Activated CD4-positive, alpha-beta memory T cell treated with anti-CD3 and anti-CD28 coated beads for 36 hours (primary cell): Measurements from ENCODE around the gene LIX1L. TPM values are rescaled to one million over a fixed set of nuclear protein-coding genes. Genes with fewer than 3 reads are reported as not detected.
"Not testable (repeated sequence)": the region's sequence is repeated elsewhere in the genome, so short reads cannot be mapped to it uniquely, and the experiment has no call there.

ENCODE experiments used
- CTCF ChIA-PET: fragments of 350-600 bp; sonication (Branson Sonifier 250); formaldehyde crosslinking; loops from one replicate; lab custom pipeline; 2021; ENCODE audit warnings: antibody characterized with exemption, inconsistent platforms; lab: Charles Lee
- POLR2A ChIA-PET: fragments of 350-600 bp; sonication (Branson Sonifier 250); formaldehyde crosslinking; loops from one replicate; lab custom pipeline; 2021; ENCODE audit warnings: antibody characterized with exemption; lab: Charles Lee
- DNase-seq: peaks from one replicate; pipeline ENCODE4 v3.0.0-alpha.2; 2020
- H3K27ac Mint-ChIP-seq: one replicate; pipeline ENCODE4 v1.8.0; 2021; ENCODE audit warnings: mixed read lengths
- H3K27me3 Mint-ChIP-seq: one replicate; pipeline ENCODE4 v1.8.0; 2021; ENCODE audit warnings: mixed read lengths
- H3K36me3 Mint-ChIP-seq: one replicate; pipeline ENCODE4 v1.8.0; 2021; ENCODE audit warnings: mixed read lengths
- H3K4me1 Mint-ChIP-seq: one replicate; pipeline ENCODE4 v1.8.0; 2021; ENCODE audit warnings: low read depth, mixed read lengths
- H3K4me3 Mint-ChIP-seq: one replicate; pipeline ENCODE4 v1.8.0; 2021; ENCODE audit warnings: mild to moderate bottlenecking, mixed read lengths
- H3K9me3 Mint-ChIP-seq: one replicate; pipeline ENCODE4 v1.8.0; 2021; ENCODE audit warnings: mixed read lengths
- intact Hi-C: fragments of 100-400 bp; cut with micrococcal nuclease; formaldehyde crosslinking; loops from one replicate; pipeline ENCODE4 v1.15.1; 2023
- total RNA-seq, 2 experiments: library from RNA; stranded (reverse); gene quantifications; one replicate each; pipeline ENCODE4 v1.2.3, GENCODE V29; 2021

LIX1L gene
- total RNA-seq, 2 experiments from 2014 or later: 46.6 to 47.8 TPM

- H3K27ac Mint-ChIP-seq: no peak overlapping the region
- DNase-seq: no peak
- POLR2A ChIA-PET: no interaction called here
- no peaks in the 10 kb centered on the region for H3K27me3 Mint-ChIP-seq
- no peak overlapping the region for H3K4me3 Mint-ChIP-seq
- CTCF ChIA-PET: no interaction called here
- H3K9me3 Mint-ChIP-seq: no peaks in the 10 kb centered on the region
- intact Hi-C loops: no loop called here
- peaks cover 20% of the 10 kb centered on the region for H3K4me1 Mint-ChIP-seq
- peaks cover 24% of the 10 kb centered on the region for H3K36me3 Mint-ChIP-seq
These were observed 21.6 kb downstream of the LIX1L start for GRCh38 chr1:145936247-145936646.

DNA sequence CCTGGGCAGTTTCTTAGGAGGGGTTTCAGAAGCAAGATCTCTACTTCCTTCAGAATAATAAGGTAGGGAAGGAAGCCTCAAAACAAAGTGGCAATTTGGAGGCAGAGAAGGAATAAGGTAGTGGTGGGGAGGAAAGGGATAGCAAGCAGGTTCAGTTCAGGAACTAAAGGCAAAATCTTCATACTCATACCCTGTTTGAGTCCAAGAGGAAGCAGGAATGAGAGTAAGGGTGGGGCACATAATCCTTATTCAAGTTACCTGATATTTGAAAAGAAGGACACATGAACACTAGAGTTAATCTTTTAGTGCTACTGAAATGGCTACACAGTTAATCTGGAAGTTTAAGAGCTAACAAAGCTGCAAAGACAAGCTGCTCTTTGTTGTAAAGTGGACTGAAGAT is 22.1 kb downstream of the LIX1L start:
- H3K4me1 Mint-ChIP-seq: peaks cover 22% of the 10 kb centered on the region
- H3K36me3 Mint-ChIP-seq: peaks cover 25% of the 10 kb centered on the region
- H3K9me3 Mint-ChIP-seq: no peaks in the 10 kb centered on the region
- CTCF ChIA-PET: no interaction called here
- intact Hi-C loops: no loop called here
- H3K27me3 Mint-ChIP-seq: no peaks in the 10 kb centered on the region
- POLR2A ChIA-PET: no interaction called here
- DNase-seq: no peak
- peak overlapping the region; percentile 25 for H3K27ac Mint-ChIP-seq
- H3K4me3 Mint-ChIP-seq: no peak overlapping the region

- H3K4me3 Mint-ChIP-seq: peak overlapping the region; percentile 26
- H3K36me3 Mint-ChIP-seq: peaks cover 28% of the 10 kb centered on the region
- H3K4me1 Mint-ChIP-seq: peaks cover 25% of the 10 kb centered on the region
- ChIA-PET CTCF (interaction anchor here (1.5 kb wide), 1 partner anchor 22 kb away, joined by 4 read pairs; the partner anchor contains the start of gene ITGA10), POLR2A (interaction anchor here (1.1 kb wide), 1 partner anchor 32 kb away, joined by 5 read pairs; the partner anchor contains the start of genes ANKRD34A and POLR3GL)
- peak; percentile 35 for DNase-seq
- H3K27me3 Mint-ChIP-seq, intact Hi-C loops, H3K9me3 Mint-ChIP-seq: not testable (repeated sequence)
- H3K27ac Mint-ChIP-seq: peak overlapping the region; percentile 74
These were observed 25.3 kb downstream of the LIX1L start for GRCh38 chr1:145932522-145933009.

- H3K4me1 Mint-ChIP-seq: peaks cover 33% of the 10 kb centered on the region
- no peak overlapping the region for H3K4me3 Mint-ChIP-seq
- ChIA-PET POLR2A (interaction anchor here (0.6 to 2.5 kb wide), 12 partner anchors 9 to 124 kb away, joined by 3 to 62 read pairs (median 13); partner anchors contain the start of genes ANKRD34A, LIX1L, PEX11B and PIAS3), CTCF (interaction anchor here (0.7 to 2.5 kb wide), 20 partner anchors 9 to 109 kb away, joined by 3 to 26 read pairs (median 5); partner anchors contain the start of genes ANKRD34A, ITGA10, LIX1L and NUDT17)
- intact Hi-C loops: loop anchor here (2.0 kb wide), 3 partner anchors 29 to 79 kb away; partner anchors contain the start of gene PIAS3
- DNase-seq: peak; percentile 25
- H3K27me3 Mint-ChIP-seq: no peaks in the 10 kb centered on the region
- peaks cover 8% of the 10 kb centered on the region for H3K36me3 Mint-ChIP-seq
- no peak overlapping the region for H3K27ac Mint-ChIP-seq
- no peaks in the 10 kb centered on the region for H3K9me3 Mint-ChIP-seq
These were observed 29.7 kb downstream of the LIX1L start for GRCh38 chr1:145927916-145928643.

- POLR2A ChIA-PET: interaction anchor here (0.6 to 2.5 kb wide), 14 partner anchors 8 to 125 kb away, joined by 3 to 62 read pairs (median 9); partner anchors contain the start of genes ANKRD34A, LIX1L, NUDT17 and PEX11B
- CTCF ChIA-PET: interaction anchor here (0.7 to 2.5 kb wide), 20 partner anchors 8 to 110 kb away, joined by 3 to 26 read pairs (median 5); partner anchors contain the start of genes ANKRD34A, ITGA10, LIX1L and NUDT17
- H3K27ac Mint-ChIP-seq: no peak within 1 kb of the TSS
- no peaks in the 10 kb centered on the region for H3K27me3 Mint-ChIP-seq
- H3K36me3 Mint-ChIP-seq: peaks cover 8% of the 10 kb centered on the region
- intact Hi-C loops: loop anchor here (2.0 kb wide), 3 partner anchors 30 to 80 kb away; partner anchors contain the start of gene PIAS3
- H3K4me1 Mint-ChIP-seq: peaks cover 25% of the 10 kb centered on the region
- no peak within 1 kb of the TSS for H3K4me3 Mint-ChIP-seq
- DNase-seq: peak; percentile 97
- H3K9me3 Mint-ChIP-seq: no peaks in the 10 kb centered on the region
These were observed 30.5 kb downstream of the LIX1L start, which contains the start of gene RBM8A for GRCh38 chr1:145927063-145927886. TSS of gene RBM8A (minus strand) at chr1:145927484. CDS start at chr1:145927426, 58 bp downstream.

GRCh38 chr1:145926686-145927062 is 31.1 kb downstream of the LIX1L start:
- peaks cover 24% of the 10 kb centered on the region for H3K4me1 Mint-ChIP-seq
- no peak overlapping the region for H3K4me3 Mint-ChIP-seq
- DNase-seq: peak; percentile 74
- no peak overlapping the region for H3K27ac Mint-ChIP-seq
- CTCF ChIA-PET: interaction anchor here (1.1 to 2.5 kb wide), 12 partner anchors 11 to 111 kb away, joined by 3 to 26 read pairs (median 5); partner anchors contain the start of genes ANKRD34A, LIX1L, NUDT17 and POLR3GL
- peaks cover 7% of the 10 kb centered on the region for H3K36me3 Mint-ChIP-seq
- no peaks in the 10 kb centered on the region for H3K27me3 Mint-ChIP-seq
- H3K9me3 Mint-ChIP-seq: no peaks in the 10 kb centered on the region
- POLR2A ChIA-PET: interaction anchor here (0.7 to 2.5 kb wide), 12 partner anchors 8 to 125 kb away, joined by 3 to 62 read pairs (median 13); partner anchors contain the start of genes ANKRD34A, LIX1L, NUDT17 and PEX11B
- intact Hi-C loops: loop anchor here (1.0 to 2.0 kb wide), 4 partner anchors 8 to 80 kb away; partner anchors contain the start of genes PEX11B and PIAS3

DNA sequence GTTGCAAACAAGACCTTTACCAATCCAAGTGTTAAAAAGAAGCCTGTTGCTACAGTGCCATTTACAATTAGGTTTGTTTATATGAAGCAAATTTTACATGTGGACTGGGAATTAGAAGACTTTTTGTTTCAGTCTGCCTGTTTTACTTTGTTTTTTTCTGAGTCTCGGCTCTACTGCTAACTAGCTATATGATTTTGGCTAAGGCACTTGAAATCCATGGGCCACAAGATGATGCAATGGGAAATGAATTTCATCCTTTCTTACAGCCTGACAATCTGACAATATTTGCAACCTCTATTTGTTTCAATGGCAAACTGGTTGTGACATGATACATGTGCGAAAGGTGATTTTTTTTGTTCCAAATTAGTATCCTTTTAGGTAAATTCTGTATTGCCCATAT is 35.6 kb downstream of the LIX1L start:
- H3K27me3 Mint-ChIP-seq: no peaks in the 10 kb centered on the region
- no peak overlapping the region for H3K4me3 Mint-ChIP-seq
- H3K36me3 Mint-ChIP-seq: peaks cover 6% of the 10 kb centered on the region
- intact Hi-C loops: no loop called here
- no peak for DNase-seq
- H3K4me1 Mint-ChIP-seq: peaks cover 47% of the 10 kb centered on the region
- no peaks in the 10 kb centered on the region for H3K9me3 Mint-ChIP-seq
- H3K27ac Mint-ChIP-seq: no peak overlapping the region
- ChIA-PET CTCF (interaction anchor here (1.7 kb wide), 1 partner anchor 11 kb away, joined by 5 read pairs; no protein-coding TSS in a partner anchor), POLR2A (no interaction called here)

- CTCF ChIA-PET, H3K9me3 Mint-ChIP-seq, H3K27me3 Mint-ChIP-seq, intact Hi-C loops, H3K27ac Mint-ChIP-seq, DNase-seq: not testable (repeated sequence)
- Mint-ChIP-seq H3K36me3 (peaks cover 14% of the 10 kb centered on the region), H3K4me1 (peaks cover 45% of the 10 kb centered on the region), H3K4me3 (peak overlapping the region; percentile 90)
- POLR2A ChIA-PET: interaction anchor here (1.2 to 3.3 kb wide), 2 partner anchors 62 to 75 kb away, joined by 3 to 15 read pairs; partner anchors contain the start of gene PIAS3
These were observed 37.5 kb downstream of the LIX1L start for GRCh38 chr1:145920297-145920696.

GRCh38 chr1:145918992-145919939 is 38.6 kb downstream of the LIX1L start:
- Mint-ChIP-seq H3K36me3 (peaks cover 16% of the 10 kb centered on the region), H3K27me3 (no peaks in the 10 kb centered on the region), H3K4me3 (peak overlapping the region; percentile 90), H3K4me1 (peaks cover 45% of the 10 kb centered on the region), H3K9me3 (no peaks in the 10 kb centered on the region), H3K27ac (peak overlapping the region; percentile 96)
- POLR2A ChIA-PET: interaction anchor here (1.2 to 3.3 kb wide), 7 partner anchors 8 to 133 kb away, joined by 3 to 35 read pairs (median 7); partner anchors contain the start of genes ANKRD34A, LIX1L, PIAS3 and POLR3GL
- CTCF ChIA-PET: interaction anchor here (1.0 to 2.1 kb wide), 8 partner anchors 8 to 92 kb away, joined by 3 to 8 read pairs (median 4); partner anchors contain the start of genes ANKRD34A, ITGA10, LIX1L and NUDT17
- intact Hi-C loops: loop anchor here (1.0 to 5.0 kb wide), 8 partner anchors 7 to 118 kb away; partner anchors contain the start of genes ANKRD34A, LIX1L, PIAS3 and POLR3GL
- DNase-seq: peak; percentile 51
